Measurements from ENCODE around the gene SYNJ2.

Gene SYNJ2

DNA sequence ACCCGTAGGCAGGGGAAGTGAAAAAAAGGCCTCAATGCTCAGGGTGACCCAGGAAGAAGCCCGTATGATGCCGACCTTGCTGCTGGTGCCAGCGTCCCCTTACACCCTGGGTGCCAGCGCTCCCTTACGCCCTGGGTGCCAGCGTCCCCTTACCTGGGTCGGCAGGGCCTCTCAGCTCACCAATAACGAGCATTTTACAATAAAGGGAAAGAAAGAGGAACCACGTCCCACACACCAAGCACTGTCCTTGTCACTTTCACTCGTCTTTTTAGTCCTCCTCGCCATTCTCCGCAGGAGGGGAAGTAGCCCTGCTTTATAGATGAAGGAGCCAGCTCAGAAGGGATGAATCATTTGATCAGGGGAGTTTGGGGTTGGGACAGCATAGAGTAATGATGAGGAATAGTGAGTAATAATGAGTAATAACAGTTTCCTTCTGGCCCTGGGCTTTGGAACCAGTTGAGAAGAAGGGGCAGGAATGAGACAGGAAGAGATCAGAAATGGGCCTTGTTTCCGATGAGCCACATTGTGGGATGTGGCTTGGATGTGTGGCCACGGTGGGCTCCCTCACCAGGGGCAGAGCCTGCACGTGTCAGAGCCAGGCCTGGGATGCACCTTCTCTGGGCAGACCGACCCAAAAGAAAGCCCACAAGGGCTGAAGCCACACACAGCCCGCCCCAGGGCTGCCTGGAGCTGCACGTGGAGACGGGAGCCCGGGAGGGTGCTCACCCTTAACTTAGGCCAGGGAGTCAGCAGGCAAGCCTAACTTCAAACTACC, 75.7 kb downstream of the SYNJ2 start:
- no peak for DNase-seq (ENCODE audit: low read depth in 2 of 2)

GRCh38 chr6:158058171-158058651, 76.5 kb downstream of the SYNJ2 start:
- no peak for DNase-seq (ENCODE audit: low read depth in 2 of 2)

DNA sequence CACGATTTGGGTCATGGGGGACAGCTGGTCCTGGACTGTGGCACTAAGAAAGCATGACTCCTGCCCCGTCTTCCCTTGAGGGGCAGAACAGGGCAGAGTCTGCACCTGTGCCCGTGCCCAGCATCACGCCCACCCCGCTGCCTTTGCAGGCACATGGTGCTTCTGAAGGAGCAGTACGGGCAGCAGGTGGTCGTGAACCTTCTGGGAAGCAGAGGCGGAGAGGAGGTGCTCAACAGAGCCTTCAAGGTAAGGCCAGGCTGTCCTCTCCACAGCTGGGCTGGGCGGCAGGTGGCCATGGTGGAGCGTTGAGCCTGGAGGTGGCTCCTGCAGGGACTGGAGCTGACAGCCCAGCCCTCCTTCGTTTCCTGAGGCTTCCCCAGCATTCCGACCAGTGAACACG, 77.4 kb downstream of the SYNJ2 start:
- DNase-seq (ENCODE audit: low read depth in 2 of 2), result no peak

DNA sequence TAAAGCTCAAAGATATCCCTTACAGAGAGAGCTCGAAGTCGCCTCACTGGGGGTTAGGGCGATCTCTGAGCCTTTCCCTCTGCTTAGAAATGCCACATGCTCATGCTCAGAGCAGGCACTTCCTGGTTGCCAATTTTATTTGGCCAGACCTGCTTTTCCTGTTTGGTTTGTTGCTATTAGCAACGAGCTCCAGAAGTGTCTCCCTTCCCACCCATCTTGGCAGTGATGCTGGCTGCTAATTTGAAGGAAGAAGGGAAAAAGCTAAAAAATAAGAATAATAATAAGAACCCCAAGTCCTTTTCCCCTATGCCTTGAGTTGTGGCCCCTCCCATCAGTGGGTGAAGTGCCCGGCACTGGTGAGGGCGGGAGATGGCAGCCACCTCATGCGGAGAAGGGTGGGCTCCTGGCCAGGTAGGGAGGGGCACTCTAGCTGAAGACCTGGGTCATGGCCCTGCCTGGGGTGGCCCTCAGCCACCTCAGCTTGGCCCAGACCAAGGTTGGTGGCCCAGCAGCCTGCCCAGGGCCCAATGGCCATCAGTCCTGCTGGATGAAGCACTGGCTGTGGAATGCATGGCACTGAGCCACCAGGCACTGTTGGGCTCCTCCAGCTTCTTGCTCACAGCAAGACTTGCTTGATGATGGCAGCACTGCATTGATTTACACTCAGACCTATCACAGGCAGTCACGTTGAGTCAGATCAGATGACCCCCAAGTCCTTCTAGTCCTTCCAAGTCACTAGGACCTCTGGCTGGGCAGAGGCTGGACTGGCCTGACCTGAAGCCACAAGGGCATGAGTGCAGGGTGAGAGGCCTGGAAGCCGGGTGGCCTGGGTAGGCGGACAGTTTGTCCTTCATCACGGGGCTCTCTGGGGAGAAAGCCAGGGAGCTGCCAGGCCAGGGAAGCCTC, 79.0 kb downstream of the SYNJ2 start:
- DNase-seq (ENCODE audit: low read depth in 2 of 2), result no peak

DNA sequence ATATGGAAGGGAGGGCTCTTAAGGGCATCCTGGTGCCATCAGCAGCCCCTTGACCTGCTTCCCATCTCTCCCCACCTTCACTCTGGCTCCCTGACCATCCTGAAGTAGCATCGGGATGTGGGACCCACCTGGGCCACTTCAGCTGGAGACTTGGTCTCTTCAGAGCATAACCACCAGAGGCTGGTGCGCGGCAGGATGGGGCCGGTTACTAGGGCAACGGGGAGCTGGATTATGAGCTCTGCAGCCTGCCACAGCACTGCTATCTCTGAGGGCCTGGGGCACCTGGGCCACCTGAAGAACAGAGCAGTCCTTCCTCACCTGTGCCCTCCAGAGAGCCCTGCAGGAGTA, 79.7 kb downstream of the SYNJ2 start:
- no peak for DNase-seq (ENCODE audit: low read depth in 2 of 2)

DNA sequence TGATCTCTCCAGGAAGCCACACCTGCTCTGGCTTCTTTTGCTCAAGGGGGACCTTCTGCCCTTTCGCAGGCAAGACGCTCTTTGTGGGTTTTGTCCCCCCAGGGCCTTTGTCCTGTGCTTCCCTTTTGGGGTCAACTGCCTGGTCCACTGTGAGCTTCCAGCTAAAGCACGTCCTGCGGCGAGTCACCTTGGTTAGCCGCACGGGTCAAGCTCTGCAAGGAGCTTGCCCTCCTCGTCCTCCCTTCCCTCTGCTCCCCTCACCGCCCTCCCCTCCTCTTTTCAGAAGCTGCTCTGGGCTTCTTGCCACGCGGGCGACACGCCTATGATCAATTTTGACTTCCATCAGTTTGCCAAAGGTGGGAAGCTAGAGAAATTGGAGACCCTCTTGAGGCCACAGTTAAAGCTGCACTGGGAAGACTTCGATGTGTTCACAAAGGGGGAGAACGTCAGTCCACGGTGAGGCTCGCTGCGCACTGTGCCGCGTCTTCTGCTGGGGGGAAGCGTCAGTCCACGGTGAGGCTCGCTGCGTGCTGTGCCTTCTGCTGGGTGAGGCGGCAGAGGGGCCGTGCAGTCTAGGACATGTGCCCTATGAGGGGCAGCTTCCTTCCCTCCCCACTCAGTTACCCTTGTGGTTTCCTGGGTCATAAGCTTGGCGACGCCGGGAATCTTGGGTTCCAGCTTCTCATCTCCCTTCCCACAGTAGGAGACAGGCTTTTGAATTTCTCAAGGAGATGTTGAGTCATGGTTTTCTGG, 80.2 kb downstream of the SYNJ2 start:
- DNase-seq (ENCODE audit: low read depth in 2 of 2), result no peak

- DNase-seq (ENCODE audit: low read depth in 2 of 2), result no peak
Measured at GRCh38 chr6:158063736-158064135, 82.1 kb downstream of the SYNJ2 start.

DNA sequence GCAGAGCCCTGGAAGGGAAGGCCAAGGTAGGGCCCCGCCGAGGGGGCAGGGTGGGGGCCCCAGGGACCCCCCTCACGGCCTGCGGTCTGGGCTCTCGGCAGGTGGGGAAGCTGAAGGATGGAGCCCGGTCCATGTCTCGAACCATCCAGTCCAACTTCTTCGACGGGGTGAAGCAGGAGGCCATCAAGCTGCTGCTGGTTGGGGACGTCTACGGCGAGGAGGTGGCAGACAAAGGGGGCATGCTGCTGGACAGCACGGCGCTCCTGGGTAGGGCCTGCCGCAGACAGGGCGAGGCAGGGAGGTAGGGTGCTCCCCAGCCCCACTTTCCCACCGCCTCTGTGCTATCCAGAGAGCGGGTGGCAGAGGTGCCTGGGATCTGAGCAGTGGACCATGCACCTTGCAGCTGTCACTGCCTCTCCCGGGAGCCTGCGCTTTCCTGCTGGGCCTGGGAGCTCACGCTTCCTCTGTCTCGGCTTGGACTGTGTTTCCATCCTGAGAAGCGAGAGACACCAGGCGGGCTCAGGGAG, 83.1 kb downstream of the SYNJ2 start:
- DNase-seq (ENCODE audit: low read depth in 2 of 2), result no peak

DNA sequence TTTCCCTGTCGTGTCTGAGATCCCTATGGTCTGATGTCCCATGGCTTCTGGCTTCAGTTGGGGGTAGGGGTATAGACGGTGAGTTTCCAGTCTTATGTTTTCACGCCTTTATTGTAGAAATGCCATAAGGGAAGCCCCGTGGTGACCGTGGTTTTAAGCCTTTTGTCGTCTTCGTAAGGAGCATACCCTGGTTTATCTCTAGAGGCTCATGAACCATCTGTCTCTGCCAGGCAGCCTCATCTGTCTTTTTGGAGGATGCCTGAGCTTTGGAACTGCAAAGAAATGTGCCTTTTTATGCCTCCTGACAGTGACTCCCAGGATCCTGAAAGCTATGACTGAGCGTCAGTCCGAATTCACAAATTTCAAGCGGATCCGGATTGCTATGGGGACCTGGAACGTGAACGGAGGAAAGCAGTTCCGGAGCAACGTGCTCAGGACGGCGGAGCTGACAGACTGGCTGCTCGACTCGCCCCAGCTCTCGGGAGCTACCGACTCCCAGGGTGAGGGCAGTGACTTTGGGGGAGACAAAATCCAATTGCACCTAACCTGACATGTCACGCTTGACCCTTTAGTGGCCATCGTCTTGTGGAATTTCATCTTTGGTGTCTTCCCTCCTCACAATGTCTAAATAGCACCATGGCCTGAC, 84.6 kb downstream of the SYNJ2 start:
- no peak for DNase-seq (ENCODE audit: low read depth in 2 of 2)

- no peak for DNase-seq (ENCODE audit: low read depth in 2 of 2)
Measured at GRCh38 chr6:158067436-158068015, 85.9 kb downstream of the SYNJ2 start.

DNA sequence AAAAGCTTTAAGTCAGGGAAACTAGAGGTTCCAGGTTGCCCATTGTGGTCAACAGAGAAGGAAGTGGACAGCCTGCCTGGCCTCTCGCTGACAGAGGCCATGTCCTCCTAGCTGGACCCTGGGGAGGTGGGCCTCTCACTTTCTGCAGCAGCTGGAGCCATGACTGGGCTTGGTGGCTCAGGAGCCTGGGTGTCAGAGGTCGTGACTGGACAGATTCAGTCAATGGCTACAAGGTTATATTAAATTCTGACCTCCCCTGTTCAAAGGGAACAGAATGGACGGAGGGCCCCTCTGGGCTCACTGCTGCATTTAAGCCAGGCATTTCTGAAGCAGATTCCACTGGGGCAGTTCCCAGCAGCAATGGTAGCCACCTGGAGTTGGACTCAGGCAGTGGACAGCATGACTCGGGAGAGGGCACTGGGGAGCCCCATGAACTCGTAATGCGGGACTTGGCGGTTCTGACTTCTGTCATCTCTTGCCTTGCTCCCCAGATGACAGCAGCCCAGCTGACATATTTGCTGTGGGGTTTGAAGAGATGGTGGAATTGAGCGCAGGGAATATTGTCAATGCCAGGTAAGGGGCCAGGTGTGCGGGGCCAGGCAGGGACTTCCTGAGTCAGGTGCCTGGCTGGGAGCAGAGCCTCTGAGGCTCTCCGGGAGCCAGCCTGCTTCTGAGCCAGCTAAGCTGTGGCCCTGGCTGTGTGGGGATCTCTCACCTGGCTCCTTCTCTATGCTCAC, 86.7 kb downstream of the SYNJ2 start:
- no peak for DNase-seq (ENCODE audit: low read depth in 2 of 2)

DNA sequence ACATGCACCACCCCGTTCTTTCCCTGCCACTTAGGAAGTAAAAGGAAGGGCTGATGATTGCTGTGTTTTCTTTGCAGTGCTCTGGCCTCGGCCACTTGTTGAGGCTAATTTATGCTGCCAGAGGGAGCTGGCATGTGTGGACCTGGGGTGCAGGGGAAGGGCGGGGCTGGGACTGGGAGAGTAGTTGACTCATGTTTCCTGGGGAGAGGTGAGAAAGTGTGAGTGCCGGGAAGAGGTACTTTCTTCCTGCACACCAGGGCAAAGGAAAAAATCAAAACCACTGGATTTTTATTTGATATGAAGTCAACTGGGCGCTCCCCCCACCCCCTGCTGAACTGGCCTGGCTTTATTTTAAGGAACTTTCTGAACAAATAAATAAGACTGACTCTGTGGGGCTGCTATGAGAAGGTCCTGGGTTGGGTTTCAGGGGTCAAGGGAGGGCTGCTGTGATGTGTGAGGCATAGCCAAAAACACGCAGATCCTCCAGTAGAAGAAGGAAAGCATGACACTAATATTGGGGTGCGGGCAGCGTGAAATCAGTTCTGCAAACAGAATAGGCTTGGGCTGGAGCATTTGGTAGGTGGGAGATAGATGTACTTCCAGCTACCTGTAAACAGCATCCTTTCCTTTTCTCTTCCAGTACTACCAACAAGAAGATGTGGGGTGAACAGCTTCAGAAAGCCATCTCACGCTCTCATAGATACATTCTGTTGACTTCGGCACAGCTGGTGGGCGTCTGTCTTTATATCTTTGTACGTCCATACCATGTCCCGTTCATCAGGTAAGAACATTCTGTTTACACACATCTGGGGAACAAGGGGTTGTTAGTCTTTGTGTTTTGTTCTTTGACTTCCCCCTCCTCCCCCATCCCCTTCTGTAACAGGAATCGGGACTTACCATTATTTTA, 87.5 kb downstream of the SYNJ2 start:
- no peak for DNase-seq (ENCODE audit: low read depth in 2 of 2)

- DNase-seq (ENCODE audit: low read depth in 2 of 2), result no peak
Measured at GRCh38 chr6:158069800-158070195, 88.1 kb downstream of the SYNJ2 start.

DNA sequence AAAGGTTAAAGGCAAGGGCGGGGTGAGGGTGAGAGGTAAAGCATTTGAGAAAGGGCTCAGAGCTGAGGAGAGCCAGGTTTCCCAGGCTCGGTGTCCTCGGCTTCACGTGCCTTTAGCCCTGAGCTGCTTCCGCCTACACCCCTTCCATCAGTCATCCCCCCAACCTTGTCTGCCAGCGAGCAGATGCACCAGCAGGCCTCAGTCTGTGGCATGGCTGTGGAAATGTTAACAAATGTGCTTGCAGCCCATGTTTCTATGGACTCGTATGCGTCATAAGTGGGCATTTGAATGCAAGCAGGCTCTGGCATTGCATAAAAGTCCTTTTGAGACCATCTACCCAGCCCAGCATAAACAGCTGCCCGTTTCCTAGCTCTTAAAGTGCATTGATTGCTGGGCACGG, 88.8 kb downstream of the SYNJ2 start:
- DNase-seq (ENCODE audit: low read depth in 2 of 2), result no peak

GRCh38 chr6:158071121-158072082, 89.7 kb downstream of the SYNJ2 start:
- no peak for DNase-seq (ENCODE audit: low read depth in 2 of 2)

DNA sequence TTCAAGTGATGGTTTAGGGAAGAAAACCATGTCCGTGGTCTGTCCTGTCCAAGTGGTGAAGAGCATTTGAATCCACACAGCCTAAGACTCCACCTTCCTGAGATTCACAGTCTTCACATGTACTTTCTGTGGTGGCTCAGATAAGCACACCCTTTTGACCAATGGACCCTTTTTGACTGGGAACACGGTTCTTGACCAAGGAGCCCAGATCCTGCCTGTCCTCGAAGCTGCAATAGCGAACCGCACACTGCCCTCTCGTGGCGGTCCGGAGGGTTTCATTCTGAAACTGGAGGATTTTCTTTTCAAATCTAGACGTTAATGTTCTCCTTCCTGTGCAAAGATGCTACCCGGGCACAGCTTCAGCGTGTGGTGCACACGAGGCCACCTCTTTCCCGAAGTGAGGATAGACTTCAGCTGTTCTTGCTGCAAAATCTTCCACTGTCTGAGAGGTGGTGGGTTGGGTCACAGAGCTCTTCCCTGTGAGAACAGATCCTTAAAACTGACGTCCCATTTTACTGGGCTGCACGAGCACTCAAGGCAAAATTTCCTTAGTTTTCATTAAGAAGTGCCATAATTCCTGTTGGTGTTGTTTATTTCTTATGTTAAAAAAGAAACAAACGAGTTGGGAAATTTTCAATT, 90.5 kb downstream of the SYNJ2 start:
- peak; percentile 36 to 46 for DNase-seq (ENCODE audit: low read depth in 2 of 2)

GRCh38 chr6:158073776-158074175, 92.1 kb downstream of the SYNJ2 start:
- DNase-seq (ENCODE audit: low read depth in 2 of 2), result no peak

GRCh38 chr6:158076548-158076947, 94.9 kb downstream of the SYNJ2 start:
- no peak for DNase-seq (ENCODE audit: low read depth in 2 of 2)

Data from stimulated activated CD8-positive, alpha-beta memory T cell treated with anti-CD3 and anti-CD28 coated beads, Interleukin-7, amount 100 ng/mL, for 1 hour (primary cell).